ENCODE results near the gene ANO1. TPM values are rescaled to one million over a fixed set of nuclear protein-coding genes. Genes with fewer than 3 reads are reported as not detected.

Gene ANO1
- total RNA-seq, 1 experiment from 2014 or later = 41.7 TPM

GRCh38 chr11:70092959-70093715 is 15.0 kb downstream of the ANO1 start:
- RAD21 ChIA-PET (ENCODE audit: low non-redundant PET in 1 of 2, low total read pairs in 2 of 2, uncharacterized antibody in 2 of 2, unreplicated experiment in 2 of 2) = no interaction called here
- intact Hi-C loops (cut with micrococcal nuclease) = no loop called here
- no peak overlapping the region for H3K4me2 ChIP-seq (ENCODE audit: low read length)
- H3K79me2 ChIP-seq (ENCODE audit: insufficient read depth, low read length) = peaks cover 6% of the 10 kb centered on the region; the same call in 1 of the 2 replicates
- H3K27me3 ChIP-seq (ENCODE audit: insufficient read depth, low read length) = no peaks in the 10 kb centered on the region
- H3K27ac ChIP-seq (ENCODE audit: low read depth, low read length) = no peak overlapping the region
- no TSS peak for BruUV-seq (replicated peaks)
- ATAC-seq (no peak), DNase-seq (ENCODE audit: low read depth, low spot score) (no peak)
- H4K20me1 ChIP-seq (ENCODE audit: insufficient read depth) = no peaks in the 10 kb centered on the region
- CTCF ChIA-PET = no interaction called here
- H3K4me1 ChIP-seq (ENCODE audit: control insufficient read depth in 1 of 2, insufficient read depth in 2 of 2, low read length in 2 of 2) = no peaks in the 10 kb centered on the region
- TF ChIP-seq, protein P1, sequence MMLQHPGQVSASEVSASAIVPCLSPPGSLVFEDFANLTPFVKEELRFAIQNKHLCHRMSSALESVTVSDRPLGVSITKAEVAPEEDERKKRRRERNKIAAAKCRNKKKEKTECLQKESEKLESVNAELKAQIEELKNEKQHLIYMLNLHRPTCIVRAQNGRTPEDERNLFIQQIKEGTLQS (IDR thresholded peaks at IDR 0.05) = no peak
- no peak for TF ChIP-seq REST (IDR thresholded peaks at IDR 0.05; ENCODE audit: low read depth)
- no peak for TF ChIP-seq FOSL1 (IDR thresholded peaks at IDR 0.05; ENCODE audit: low read depth)
- no peak for TF ChIP-seq CEBPB (IDR thresholded peaks at IDR 0.05; ENCODE audit: low read depth)
- no peak for TF ChIP-seq YY1 (IDR thresholded peaks at IDR 0.05; ENCODE audit: extremely low read depth, insufficient replicate concordance, low read depth, low read length)
- TF ChIP-seq MAX (IDR thresholded peaks at IDR 0.05) = no peak
- peaks cover 0 to 8% of the 10 kb centered on the region in 2 experiments; a peak in 1 of 4 replicates for H3K36me3 ChIP-seq (ENCODE audit: control insufficient read depth in 1 of 2, insufficient read depth in 2 of 2, low read length in 2 of 2)
- no peak overlapping the region for H2AFZ ChIP-seq (ENCODE audit: low read depth, low read length, poor library complexity, severe bottlenecking)
- no peak overlapping the region for H3K9ac ChIP-seq (ENCODE audit: low read length)
- POLR2A ChIA-PET = no interaction called here
- no peak overlapping the region for H3K4me3 ChIP-seq (replicated peaks in 1 of 2; ENCODE audit: low read depth in 1 of 2, low read length in 2 of 2)
- no peaks in the 10 kb centered on the region for H3K9me3 ChIP-seq (ENCODE audit: control insufficient read depth in 1 of 2, insufficient read depth in 1 of 2, low read depth in 1 of 2, low read length in 2 of 2)
- no peaks in the 10 kb centered on the region for H3K9me2 ChIP-seq (ENCODE audit: insufficient read depth)

All from HCT116 (cell line).